H1 (cell line): Measurements from ENCODE around the gene LPCAT3. TPM values are rescaled to one million over a fixed set of nuclear protein-coding genes. Genes with fewer than 3 reads are reported as not detected.
A peak's percentile ranks its signal among the peaks of the same experiment; 100 is the strongest.

Experiments
- CTCF ChIA-PET: fragments of 300-600 bp; sonication (Branson Sonifier 250); formaldehyde crosslinking; loops from one replicate; lab custom pipeline; 2021; ENCODE audit not compliant: partially characterized antibody; lab: Charles Lee
- POLR2A ChIA-PET: fragments of 300-600 bp; sonication (Branson Sonifier 250); formaldehyde crosslinking; loops from one replicate; lab custom pipeline; 2021; ENCODE audit warnings: inconsistent platforms; ENCODE audit not compliant: partially characterized antibody; lab: Charles Lee
- DNase-seq, 2 experiments: peaks; one replicate each; pipeline versions ENCODE4 v3.0.0 to v3.0.0-alpha.2; 2010 to 2022; ENCODE audit warnings: low spot score in 2 of 2, low read depth in 1 of 2, mixed read lengths in 1 of 2
- FAIRE-seq: peaks from 2 replicates; lab custom pipeline; 2011; peaks lifted over from hg19 to GRCh38; lab: Jason Lieb, UNC
- H2AFZ ChIP-seq: 2 replicates; pipeline ENCODE4 v1.8.1; 2012; ENCODE audit warnings: low read length, inconsistent platforms
- H2AK5ac ChIP-seq: 2 replicates; pipeline ENCODE4 v1.6.1; 2013; ENCODE audit warnings: low read depth, low read length
- H2BK120ac ChIP-seq: replicated peaks from 2 replicates; pipeline ENCODE3; 2013; ENCODE audit warnings: low read depth, low read length, inconsistent platforms
- H2BK12ac ChIP-seq: 2 replicates; pipeline ENCODE4 v1.6.1; 2013; ENCODE audit warnings: low read depth, low read length
- H2BK15ac ChIP-seq: 2 replicates; pipeline ENCODE4 v1.6.1; 2013; ENCODE audit warnings: low read length
- H2BK20ac ChIP-seq: 2 replicates; pipeline ENCODE4 v1.6.1; 2013; ENCODE audit warnings: low read length
- H2BK5ac ChIP-seq: 2 replicates; pipeline ENCODE4 v1.6.1; 2013; ENCODE audit warnings: low read depth, low read length
- H3K14ac ChIP-seq: 2 replicates; pipeline ENCODE4 v1.6.1; 2013; ENCODE audit warnings: inconsistent platforms; ENCODE audit not compliant: insufficient read length
- H3K18ac ChIP-seq: 2 replicates; pipeline ENCODE4 v1.6.1; 2013; ENCODE audit warnings: low read length; ENCODE audit errors: extremely low read depth
- H3K23ac ChIP-seq: 2 replicates; pipeline ENCODE4 v1.6.1; 2013; ENCODE audit warnings: inconsistent platforms; ENCODE audit not compliant: insufficient read length
- H3K23me2 ChIP-seq: 2 replicates; pipeline ENCODE4 v1.6.1; 2013; ENCODE audit warnings: low read depth, low read length
- H3K27ac ChIP-seq: 2 replicates; pipeline ENCODE4 v1.6.1; 2011; ENCODE audit warnings: low read depth, low read length, inconsistent platforms
- H3K27me3 ChIP-seq, 4 experiments: replicated peaks in 1 of 4; 1 replicate in 1 of 4; 2 replicates in 3 of 4; pipeline versions ENCODE4 v1.6.1 to v1.8.1; 2011 to 2013; ENCODE audit warnings: low read length in 3 of 4, mild to moderate bottlenecking in 3 of 4, inconsistent platforms in 2 of 4, mixed read lengths in 2 of 4, moderate library complexity in 1 of 4; ENCODE audit not compliant: control insufficient read depth in 3 of 4, insufficient read depth in 3 of 4; ENCODE audit errors: extremely low read depth in 1 of 4
- H3K36me3 ChIP-seq, 4 experiments: 2 replicates each; pipeline versions ENCODE4 v1.6.1 to v1.8.1; 2011 to 2013; ENCODE audit warnings: mild to moderate bottlenecking in 4 of 4, low read length in 3 of 4, moderate library complexity in 2 of 4, control low read depth in 1 of 4, inconsistent platforms in 1 of 4; ENCODE audit not compliant: insufficient read depth in 4 of 4, control insufficient read depth in 2 of 4
- H3K4ac ChIP-seq: replicated peaks from 2 replicates; pipeline ENCODE3; 2013; ENCODE audit warnings: low read length, low read depth, mixed read lengths, inconsistent platforms; ENCODE audit not compliant: insufficient read length
- H3K4me1 ChIP-seq, 4 experiments: replicated peaks in 1 of 4; 1 replicate in 1 of 4; 2 replicates in 3 of 4; pipeline versions ENCODE4 v1.6.1 to v1.8.1; 2011 to 2013; ENCODE audit warnings: low read length in 3 of 4, inconsistent platforms in 2 of 4, mixed read lengths in 1 of 4; ENCODE audit not compliant: insufficient read depth in 4 of 4, control insufficient read depth in 3 of 4
- H3K4me2 ChIP-seq, 2 experiments: 2 replicates each; pipeline versions ENCODE4 v1.6.1 to v1.8.1; 2011 to 2013; ENCODE audit warnings: low read depth in 2 of 2, low read length in 2 of 2, control low read depth in 1 of 2, inconsistent platforms in 1 of 2, mild to moderate bottlenecking in 1 of 2; ENCODE audit not compliant: insufficient read depth in 1 of 2
- H3K4me3 ChIP-seq, 4 experiments: fragments of 200-600, 300-600 bp in 1 of 4; sonication (generic), shearing (Covaris generic), sonication (Bioruptor Twin) in 1 of 4; 2 replicates each; pipeline versions ENCODE4 v1.5.1 to v1.8.1; 2011 to 2016; ENCODE audit warnings: low read length in 4 of 4, low read depth in 3 of 4, control low read depth in 2 of 4, inconsistent platforms in 2 of 4, mild to moderate bottlenecking in 2 of 4, mixed read lengths in 1 of 4, moderate library complexity in 1 of 4; ENCODE audit not compliant: insufficient read depth in 2 of 4; ENCODE audit errors: extremely low read depth in 1 of 4
- H3K56ac ChIP-seq: replicated peaks from 2 replicates; pipeline ENCODE3; 2013; ENCODE audit warnings: low read depth, mild to moderate bottlenecking, mixed read lengths, low read length, inconsistent platforms; ENCODE audit not compliant: insufficient read length
- H3K79me1 ChIP-seq: 2 replicates; pipeline ENCODE4 v1.6.1; 2013; ENCODE audit warnings: low read depth, low read length, control low read depth
- H3K79me2 ChIP-seq, 2 experiments: 2 replicates each; pipeline versions ENCODE4 v1.6.1 to v1.8.1; 2012 to 2013; ENCODE audit warnings: low read length in 2 of 2, mild to moderate bottlenecking in 2 of 2, inconsistent platforms in 1 of 2; ENCODE audit not compliant: insufficient read depth in 2 of 2, control insufficient read depth in 1 of 2
- H3K9ac ChIP-seq, 4 experiments: replicated peaks in 1 of 4; 1 replicate in 1 of 4; 2 replicates in 3 of 4; pipeline versions ENCODE4 v1.6.1 to v1.8.1; 2011 to 2013; ENCODE audit warnings: low read depth in 3 of 4, low read length in 3 of 4, control low read depth in 2 of 4, mild to moderate bottlenecking in 2 of 4, moderate library complexity in 2 of 4, inconsistent platforms in 1 of 4; ENCODE audit errors: extremely low read depth in 1 of 4
- H3K9me3 ChIP-seq, 2 experiments: 2 replicates each; pipeline versions ENCODE4 v1.6.1 to v1.8.1; 2012 to 2013; ENCODE audit warnings: mild to moderate bottlenecking in 2 of 2, moderate library complexity in 2 of 2, control low read depth in 1 of 2, inconsistent platforms in 1 of 2, low read depth in 1 of 2, low read length in 1 of 2, mixed read lengths in 1 of 2; ENCODE audit not compliant: insufficient read depth in 2 of 2
- H4K20me1 ChIP-seq, 2 experiments: replicated peaks in 1 of 2; 2 replicates each; pipeline versions ENCODE3 to v1.8.1; 2011 to 2013; ENCODE audit warnings: inconsistent platforms in 2 of 2, low read length in 2 of 2, mild to moderate bottlenecking in 1 of 2; ENCODE audit not compliant: insufficient read depth in 2 of 2, control insufficient read depth in 1 of 2
- H4K5ac ChIP-seq: 2 replicates; pipeline ENCODE4 v1.6.1; 2013; ENCODE audit warnings: low read length, low read depth, mixed read lengths, inconsistent platforms; ENCODE audit not compliant: insufficient read length
- H4K8ac ChIP-seq: 2 replicates; pipeline ENCODE4 v1.8.0; 2013; ENCODE audit warnings: mild to moderate bottlenecking, moderate library complexity, low read length, inconsistent platforms; ENCODE audit not compliant: insufficient read depth; ENCODE audit errors: extremely low read depth
- H4K91ac ChIP-seq: replicated peaks from 2 replicates; pipeline ENCODE3; 2013; ENCODE audit warnings: low read length, mixed read lengths, inconsistent platforms; ENCODE audit not compliant: insufficient read length
- BCL11A ChIP-seq, 2 experiments: IDR thresholded peaks; one replicate each; pipeline ENCODE4 v1.6.1; 2011; ENCODE audit warnings: low read depth in 2 of 2, low read length in 2 of 2, mild to moderate bottlenecking in 2 of 2
- MAFK ChIP-seq: IDR thresholded peaks from 2 replicates; pipeline ENCODE4 v1.6.1; 2012; ENCODE audit warnings: low read depth, mild to moderate bottlenecking, improper control_type of control experiment, low read length
- POLR2A ChIP-seq, 2 experiments: IDR thresholded peaks; 1 replicate in 1 of 2; 2 replicates in 1 of 2; pipeline ENCODE4 v1.6.1; 2011; ENCODE audit warnings: low read depth in 2 of 2, low read length in 2 of 2, mild to moderate bottlenecking in 2 of 2; ENCODE audit errors: control extremely low read depth in 1 of 2
- POLR2AphosphoS5 ChIP-seq: IDR thresholded peaks from 2 replicates; pipeline ENCODE4 v1.6.1; 2011; ENCODE audit warnings: low read depth, low read length
- RAD21 ChIP-seq, 2 experiments: IDR thresholded peaks in 1 of 2; conservative IDR thresholded peaks in 1 of 2; 2 replicates each; pipeline ENCODE4 v1.6.1; 2011; ENCODE audit warnings: low read depth in 2 of 2, low read length in 2 of 2, improper control_type of control experiment in 1 of 2, inconsistent platforms in 1 of 2, mild to moderate bottlenecking in 1 of 2, moderate library complexity in 1 of 2
- TCF12 ChIP-seq: IDR thresholded peaks from 2 replicates; pipeline ENCODE4 v1.6.1; 2011; ENCODE audit warnings: low read depth, mild to moderate bottlenecking, low read length
- whole genome bisulfite sequencing, 2 experiments: shearing (Covaris generic) in 1 of 2; methylation state at CpG; one replicate each; pipeline versions ENCODE4 v1.1.6 to v1.1.7; 2013 to 2015; ENCODE audit warnings: low lambda C conversion rate in 2 of 2, mixed read lengths in 2 of 2, inconsistent platforms in 1 of 2, low coverage in 1 of 2, missing lambda C conversion rate in 1 of 2; ENCODE audit not compliant: insufficient replicate concordance in 2 of 2, insufficient coverage in 1 of 2, insufficient read length in 1 of 2; ENCODE audit errors: extremely low coverage in 1 of 2, missing lambda C conversion rate in 1 of 2; 5-methylcytosine and 5-hydroxymethylcytosine counted together
- polyA plus RNA-seq, 7 experiments: library from polyadenylated mRNA; depleted of rRNA in 3 of 7; stranded (reverse) in 5 of 7; unstranded in 2 of 7; fragments of >200 nt in 5 of 7; fragments of 200-250 nt in 2 of 7; gene quantifications; 1 replicate in 5 of 7; 2 replicates in 1 of 7; 4 replicates in 1 of 7; pipeline versions ENCODE4 v1.2.1 to v1.2.3, GENCODE V29; 2011 to 2013; ENCODE audit warnings: missing spikeins in 2 of 7, mixed read lengths in 2 of 7
- total RNA-seq: library from RNA; stranded (reverse); fragmentation: NEBNext Ultra II Directional; extraction: Animal tissue kit (Norgen Biotek cat#: 25700); gene quantifications from 2 replicates; pipeline ENCODE4 v1.2.1, GENCODE V29; 2021

Gene LPCAT3
- total and polyA plus RNA-seq, 2 of the 8 experiments (the other 6 are each of a cell fraction or from before 2014, with no cell fraction given), result 55.8 to 70.4 TPM

- peak overlapping the region; percentile 46 to 71 for H3K4me2 ChIP-seq
- peak overlapping the region; percentile 85 for H3K18ac ChIP-seq
- ChIA-PET CTCF (interaction anchor here (0.9 to 20.2 kb wide), 18 partner anchors 13 to 184 kb away, joined by 3 to 253 read pairs (median 4); partner anchors contain the start of genes ATN1, LPCAT3, SPSB2 and TPI1), POLR2A (interaction anchor here (0.9 to 44.0 kb wide), 12 partner anchors 4 to 246 kb away, joined by 3 to 1596 read pairs (median 4); partner anchors contain the start of genes ATN1, C12orf57, CDCA3 and EMG1)
- peaks cover 5% of the 10 kb centered on the region; the same call in 1 of the 2 replicates for H3K79me1 ChIP-seq
- no peak overlapping the region for H2AFZ ChIP-seq
- H3K23me2 ChIP-seq, result peaks cover 4% of the 10 kb centered on the region; the same call in 1 of the 2 replicates
- peak overlapping the region; percentile 68 for H4K8ac ChIP-seq
- no peak overlapping the region for H3K56ac ChIP-seq
- peaks cover 4 to 5% of the 10 kb centered on the region in 2 experiments for H4K20me1 ChIP-seq
- no peak overlapping the region for H3K23ac ChIP-seq
- H3K36me3 ChIP-seq, result peaks cover 14 to 42% (median 29%) of the 10 kb centered on the region in 4 experiments
- H3K4me1 ChIP-seq, result peaks cover 0 to 18% (median 5%) of the 10 kb centered on the region in 4 experiments; a peak in 6 of 7 replicates
- no peak overlapping the region for H2BK20ac ChIP-seq
- 91% methylated on average over 31 of the region's 32 CpGs; no CpG with 5 or more reads in 1 of the 2 experiments for WGBS, 2 experiments
- H3K27ac ChIP-seq, result peak overlapping the region; percentile 90
- H4K91ac ChIP-seq, result peak overlapping the region; percentile 82
- H3K27me3 ChIP-seq, result no peaks in the 10 kb centered on the region
- peak overlapping the region; percentile 39 for H3K4ac ChIP-seq
- peak overlapping the region in 3 of 4 experiments; percentile 9 to 67 (median 56); a peak in 5 of 7 replicates for H3K9ac ChIP-seq
- H3K4me3 ChIP-seq, result peak overlapping the region; percentile 21 to 69 (median 53)
- H4K5ac ChIP-seq, result peak overlapping the region; percentile 69
- no peak for DNase-seq
- TF ChIP-seq RAD21 (IDR thresholded peaks at IDR 0.05 in 1 of 2, conservative IDR thresholded peaks at IDR 0.05 in 1 of 2; ENCODE audit: low read depth in 2 of 2, low read length in 2 of 2) (no peak), TCF12 (no peak), BCL11A (IDR thresholded peaks at IDR 0.05; ENCODE audit: low read depth in 2 of 2, low read length in 2 of 2) (no peak), POLR2AphosphoS5 (peak; percentile 80; the same call in 1 of the 2 replicates), MAFK (no peak), POLR2A (IDR thresholded peaks at IDR 0.05; ENCODE audit: control extremely low read depth in 1 of 2, low read depth in 2 of 2, low read length in 2 of 2) (peak in 1 of 2 experiments; percentile 20; a peak in 2 of 3 replicates)
- H3K79me2 ChIP-seq, result no peaks in the 10 kb centered on the region
- H2BK12ac ChIP-seq, result peak overlapping the region; percentile 68; the same call in 1 of the 2 replicates
- peak overlapping the region; percentile 60; the same call in 1 of the 2 replicates for H2AK5ac ChIP-seq
- peak overlapping the region; percentile 25 for H2BK120ac ChIP-seq
- FAIRE-seq, result no peak
- H3K9me3 ChIP-seq, result no peaks in the 10 kb centered on the region
- no peak overlapping the region for H3K14ac ChIP-seq
- no peak overlapping the region for H2BK15ac ChIP-seq
- H2BK5ac ChIP-seq, result peak overlapping the region; percentile 79
Observed at GRCh38 chr12:6938353-6939190, 79.7 kb downstream of the LPCAT3 start.
